Neuronal stem cell (in vitro differentiated cells): Measurements from ENCODE around the gene SARDH.

ENCODE experiments used
- DNase-seq: peaks from one replicate; pipeline ENCODE4 v3.0.0-alpha.2; 2013; ENCODE audit warnings: low spot score
- H2AFZ ChIP-seq: one replicate; pipeline ENCODE4 v1.6.1; 2013; ENCODE audit warnings: mild to moderate bottlenecking, low read length, inconsistent platforms
- H2AK5ac ChIP-seq: 2 replicates; pipeline ENCODE4 v1.6.1; 2013; ENCODE audit warnings: low read depth, mild to moderate bottlenecking, inconsistent platforms, low read length, moderate library complexity, mixed read lengths
- H2BK120ac ChIP-seq: 2 replicates; pipeline ENCODE4 v1.6.1; 2013; ENCODE audit warnings: low read depth, mild to moderate bottlenecking, inconsistent platforms, low read length, moderate library complexity, mixed read lengths
- H2BK12ac ChIP-seq: one replicate; pipeline ENCODE4 v1.6.1; 2013; ENCODE audit warnings: low read length, inconsistent platforms
- H2BK15ac ChIP-seq: 2 replicates; pipeline ENCODE4 v1.6.1; 2013; ENCODE audit warnings: mild to moderate bottlenecking, low read length, inconsistent platforms, mixed read lengths
- H2BK5ac ChIP-seq: one replicate; pipeline ENCODE4 v1.6.1; 2013; ENCODE audit warnings: inconsistent platforms, mild to moderate bottlenecking, low read length, moderate library complexity
- H3K14ac ChIP-seq: one replicate; pipeline ENCODE4 v1.6.1; 2013; ENCODE audit warnings: low read length, inconsistent platforms
- H3K18ac ChIP-seq: 2 replicates; pipeline ENCODE4 v1.6.1; 2013; ENCODE audit warnings: low read length, inconsistent platforms
- H3K23ac ChIP-seq: 2 replicates; pipeline ENCODE4 v1.6.1; 2013; ENCODE audit warnings: low read depth, mild to moderate bottlenecking, mixed read lengths, low read length, inconsistent platforms; ENCODE audit not compliant: poor library complexity
- H3K27ac ChIP-seq: replicated peaks from 3 replicates; pipeline ENCODE4 v1.5.1; 2013; ENCODE audit warnings: low read length, inconsistent platforms
- H3K27me3 ChIP-seq, 3 experiments: 2 replicates each; pipeline ENCODE4 v1.6.1; 2013; ENCODE audit warnings: low read length in 3 of 3, mild to moderate bottlenecking in 2 of 3, inconsistent platforms in 1 of 3, low read depth in 1 of 3, mixed read lengths in 1 of 3, moderate library complexity in 1 of 3; ENCODE audit not compliant: control insufficient read depth in 3 of 3, insufficient read depth in 3 of 3
- H3K36me3 ChIP-seq, 2 donors: replicated peaks in 1 of 2; 2 replicates each; pipeline ENCODE4 v1.6.1; 2013; ENCODE audit warnings: low read length in 2 of 2; ENCODE audit not compliant: control insufficient read depth in 2 of 2, insufficient read depth in 2 of 2
- H3K4ac ChIP-seq: 2 replicates; pipeline ENCODE4 v1.6.1; 2013; ENCODE audit warnings: inconsistent platforms, mild to moderate bottlenecking, low read length, moderate library complexity
- H3K4me1 ChIP-seq, 2 donors: 1 replicate in 1 of 2; 2 replicates in 1 of 2; pipeline ENCODE4 v1.6.1; 2013; ENCODE audit warnings: low read length in 2 of 2, low read depth in 1 of 2; ENCODE audit not compliant: control insufficient read depth in 2 of 2, insufficient read depth in 1 of 2
- H3K4me2 ChIP-seq: one replicate; pipeline ENCODE4 v1.6.1; 2013; ENCODE audit warnings: mild to moderate bottlenecking, low read length, inconsistent platforms; ENCODE audit not compliant: insufficient read depth, poor library complexity, severe bottlenecking
- H3K4me3 ChIP-seq, 2 donors: 2 replicates each; pipeline ENCODE4 v1.5.1; 2013; ENCODE audit warnings: low read length in 2 of 2, mild to moderate bottlenecking in 2 of 2, inconsistent platforms in 1 of 2, moderate library complexity in 1 of 2
- H3K79me1 ChIP-seq: one replicate; pipeline ENCODE4 v1.6.1; 2013; ENCODE audit warnings: low read depth, mild to moderate bottlenecking, inconsistent platforms, low read length, moderate library complexity
- H3K9ac ChIP-seq: one replicate; pipeline ENCODE4 v1.6.1; 2013; ENCODE audit warnings: mild to moderate bottlenecking, low read depth, low read length, inconsistent platforms; ENCODE audit not compliant: poor library complexity
- H3K9me3 ChIP-seq, 2 donors: replicated peaks in 1 of 2; 2 replicates each; pipeline versions ENCODE3 to v1.6.1; 2013; ENCODE audit warnings: low read length in 2 of 2, mild to moderate bottlenecking in 2 of 2, inconsistent platforms in 1 of 2, low read depth in 1 of 2, mixed read lengths in 1 of 2, moderate library complexity in 1 of 2; ENCODE audit not compliant: control insufficient read depth in 2 of 2, insufficient read depth in 1 of 2
- H4K8ac ChIP-seq: one replicate; pipeline ENCODE4 v1.6.1; 2013; ENCODE audit warnings: low read depth, mild to moderate bottlenecking, inconsistent platforms, low read length, moderate library complexity
- H4K91ac ChIP-seq: one replicate; pipeline ENCODE4 v1.6.1; 2013; ENCODE audit warnings: low read length, low read depth, mild to moderate bottlenecking, inconsistent platforms; ENCODE audit not compliant: poor library complexity
- WGBS, 2 donors: extraction: QIAGEN DNeasy Blood & Tissue Kit; methylation state at CpG; one replicate each; pipeline ENCODE4 v1.1.7; 2013; ENCODE audit warnings: missing lambda C conversion rate in 2 of 2, mixed read lengths in 1 of 2; ENCODE audit not compliant: insufficient read length in 2 of 2, insufficient replicate concordance in 1 of 2; ENCODE audit errors: extremely low coverage in 2 of 2; 5-methylcytosine and 5-hydroxymethylcytosine counted together

Gene SARDH

GRCh38 chr9:133647765-133648469 is 90.2 kb downstream of the SARDH start:
- Histone ChIP-seq H3K23ac (peak overlapping the region; percentile 60), H2BK15ac (no peak overlapping the region), H4K91ac (no peak overlapping the region), H3K4me2 (no peak overlapping the region), H3K27ac (no peak overlapping the region), H2AK5ac (peak overlapping the region; percentile 91), H2BK5ac (no peak overlapping the region), H3K9me3 (peaks cover 0 to 2% of the 10 kb centered on the region in 2 donors), H2BK120ac (peak overlapping the region; percentile 79), H2AFZ (no peak overlapping the region), H3K14ac (no peak overlapping the region), H3K4ac (peak overlapping the region; percentile 32), H3K27me3 (peaks cover 0 to 34% (median 0%) of the 10 kb centered on the region in 3 experiments), H2BK12ac (no peak overlapping the region), H3K36me3 (no peaks in the 10 kb centered on the region), H3K4me1 (peaks cover 0 to 10% of the 10 kb centered on the region in 2 donors), H4K8ac (no peak overlapping the region), H3K79me1 (no peaks in the 10 kb centered on the region), H3K9ac (no peak overlapping the region), H3K18ac (peak overlapping the region; percentile 93), H3K4me3 (no peak overlapping the region)
- DNase-seq, result no peak
- no CpG with 5 or more reads among the region's 25 CpGs for WGBS, 2 donors

GRCh38 chr9:133647148-133647547 is 91.0 kb downstream of the SARDH start:
- no CpG with 5 or more reads among the region's 7 CpGs for WGBS, 2 donors
- H3K9me3 ChIP-seq, result peaks cover 0 to 2% of the 10 kb centered on the region in 2 donors
- peaks cover 0 to 35% (median 0%) of the 10 kb centered on the region in 3 experiments for H3K27me3 ChIP-seq

GRCh38 chr9:133645021-133645765 is 93.0 kb downstream of the SARDH start:
- no peak for DNase-seq

More at GRCh38 chr9:133647148-133647547, 91.0 kb downstream of the SARDH start:
- H3K27ac ChIP-seq, result no peak overlapping the region
- no peak overlapping the region for H3K23ac ChIP-seq
- no peak overlapping the region for H3K4ac ChIP-seq
- H3K4me2 ChIP-seq, result no peak overlapping the region
- peak overlapping the region; percentile 45 for H2BK15ac ChIP-seq
- H3K14ac ChIP-seq, result no peak overlapping the region
- H2BK5ac ChIP-seq, result no peak overlapping the region
- H2AFZ ChIP-seq, result no peak overlapping the region
- no peak overlapping the region for H3K9ac ChIP-seq
- no peak overlapping the region for H4K8ac ChIP-seq
- no peak overlapping the region for H4K91ac ChIP-seq
- peak overlapping the region; percentile 17 for H2AK5ac ChIP-seq
- H2BK120ac ChIP-seq, result no peak overlapping the region
- H2BK12ac ChIP-seq, result no peak overlapping the region
- H3K36me3 ChIP-seq, result no peaks in the 10 kb centered on the region
- H3K4me1 ChIP-seq, result peaks cover 0 to 10% of the 10 kb centered on the region in 2 donors
- H3K18ac ChIP-seq, result peak overlapping the region; percentile 60
- no peak overlapping the region for H3K4me3 ChIP-seq
- DNase-seq, result no peak
- no peaks in the 10 kb centered on the region for H3K79me1 ChIP-seq

More at GRCh38 chr9:133645021-133645765, 93.0 kb downstream of the SARDH start:
- Histone ChIP-seq H4K8ac (no peak overlapping the region), H3K18ac (no peak overlapping the region), H4K91ac (no peak overlapping the region), H3K27me3 (peaks cover 0 to 34% (median 0%) of the 10 kb centered on the region in 3 experiments), H3K4me3 (no peak overlapping the region), H3K4me1 (peaks cover 0 to 10% of the 10 kb centered on the region in 2 donors), H3K4ac (no peak overlapping the region), H3K23ac (no peak overlapping the region), H3K9me3 (no peaks in the 10 kb centered on the region), H2AFZ (no peak overlapping the region), H3K14ac (no peak overlapping the region), H2BK5ac (no peak overlapping the region), H2AK5ac (no peak overlapping the region), H3K4me2 (no peak overlapping the region), H3K36me3 (no peaks in the 10 kb centered on the region), H3K79me1 (no peaks in the 10 kb centered on the region), H2BK120ac (no peak overlapping the region), H3K27ac (no peak overlapping the region), H2BK15ac (no peak overlapping the region), H3K9ac (no peak overlapping the region), H2BK12ac (no peak overlapping the region)
- no CpG with 5 or more reads among the region's 10 CpGs for WGBS, 2 donors
